ENCODE measurements around the gene WNT4.

WNT4 gene

GRCh38 chr1:22140694-22141093 is 2.2 kb downstream of the WNT4 start:
- H3K27ac ChIP-seq (ENCODE audit: low read depth, low read length), result no peak overlapping the region
- H4K20me1 ChIP-seq (ENCODE audit: control insufficient read depth, insufficient read depth, low read depth, low read length), result no peaks in the 10 kb centered on the region
- no peak overlapping the region for H3K4me2 ChIP-seq (ENCODE audit: low read length)
- no peaks in the 10 kb centered on the region for H3K9me2 ChIP-seq (replicated peaks; ENCODE audit: control insufficient read depth, low read length)
- H3K4me3 ChIP-seq (ENCODE audit: low read length), result no peak overlapping the region
- H3F3A ChIP-seq (ENCODE audit: control insufficient read depth, insufficient read depth), result no peaks in the 10 kb centered on the region
- peaks cover 36% of the 10 kb centered on the region for H3K27me3 ChIP-seq (ENCODE audit: control insufficient read depth, low read length)
- H3K79me2 ChIP-seq (ENCODE audit: control insufficient read depth, low read length), result no peaks in the 10 kb centered on the region
- H3K9me3 ChIP-seq (ENCODE audit: control insufficient read depth, insufficient read depth, low read length), result no peaks in the 10 kb centered on the region
- no peaks in the 10 kb centered on the region for H3K36me3 ChIP-seq (ENCODE audit: control insufficient read depth, low read length)
- no peak for TF ChIP-seq CTCF (IDR thresholded peaks at IDR 0.05; ENCODE audit: low read depth, low read length, poor library complexity, severe bottlenecking)
- TF ChIP-seq EZH2phosphoT487 (IDR thresholded peaks at IDR 0.05; ENCODE audit: borderline replicate concordance, low read length), result no peak
- H3K4me1 ChIP-seq (ENCODE audit: control insufficient read depth, low read length), result peaks cover 12% of the 10 kb centered on the region

- no peaks in the 10 kb centered on the region for H3F3A ChIP-seq (ENCODE audit: control insufficient read depth, insufficient read depth)
- peaks cover 12% of the 10 kb centered on the region for H3K4me1 ChIP-seq (ENCODE audit: control insufficient read depth, low read length)
- no peaks in the 10 kb centered on the region for H4K20me1 ChIP-seq (ENCODE audit: control insufficient read depth, insufficient read depth, low read depth, low read length)
- no peak overlapping the region for H3K4me3 ChIP-seq (ENCODE audit: low read length)
- H3K27me3 ChIP-seq (ENCODE audit: control insufficient read depth, low read length), result peaks cover 34% of the 10 kb centered on the region
- no peaks in the 10 kb centered on the region for H3K36me3 ChIP-seq (ENCODE audit: control insufficient read depth, low read length)
- TF ChIP-seq EZH2phosphoT487 (IDR thresholded peaks at IDR 0.05; ENCODE audit: borderline replicate concordance, low read length) (no peak), CTCF (IDR thresholded peaks at IDR 0.05; ENCODE audit: low read depth, low read length, poor library complexity, severe bottlenecking) (no peak)
- H3K9me2 ChIP-seq (replicated peaks; ENCODE audit: control insufficient read depth, low read length), result no peaks in the 10 kb centered on the region
- no peaks in the 10 kb centered on the region for H3K9me3 ChIP-seq (ENCODE audit: control insufficient read depth, insufficient read depth, low read length)
- H3K27ac ChIP-seq (ENCODE audit: low read depth, low read length), result no peak overlapping the region
- H3K79me2 ChIP-seq (ENCODE audit: control insufficient read depth, low read length), result no peaks in the 10 kb centered on the region
- H3K4me2 ChIP-seq (ENCODE audit: low read length), result no peak overlapping the region
Observed at GRCh38 chr1:22139817-22140216, 3.1 kb downstream of the WNT4 start.

- no peaks in the 10 kb centered on the region for H3K36me3 ChIP-seq (ENCODE audit: control insufficient read depth, low read length)
- no peaks in the 10 kb centered on the region for H3K9me3 ChIP-seq (ENCODE audit: control insufficient read depth, insufficient read depth, low read length)
- H3K9me2 ChIP-seq (replicated peaks; ENCODE audit: control insufficient read depth, low read length), result no peaks in the 10 kb centered on the region
- no peak overlapping the region for H3K4me2 ChIP-seq (ENCODE audit: low read length)
- peaks cover 27% of the 10 kb centered on the region for H3K27me3 ChIP-seq (ENCODE audit: control insufficient read depth, low read length)
- H3K4me3 ChIP-seq (ENCODE audit: low read length), result no peak overlapping the region
- TF ChIP-seq CTCF (IDR thresholded peaks at IDR 0.05; ENCODE audit: low read depth, low read length, poor library complexity, severe bottlenecking), result no peak
- no peak for TF ChIP-seq EZH2phosphoT487 (IDR thresholded peaks at IDR 0.05; ENCODE audit: borderline replicate concordance, low read length)
- H3F3A ChIP-seq (ENCODE audit: control insufficient read depth, insufficient read depth), result no peaks in the 10 kb centered on the region
- H3K79me2 ChIP-seq (ENCODE audit: control insufficient read depth, low read length), result no peaks in the 10 kb centered on the region
- no peaks in the 10 kb centered on the region for H4K20me1 ChIP-seq (ENCODE audit: control insufficient read depth, insufficient read depth, low read depth, low read length)
- peaks cover 12% of the 10 kb centered on the region for H3K4me1 ChIP-seq (ENCODE audit: control insufficient read depth, low read length)
- no peak overlapping the region for H3K27ac ChIP-seq (ENCODE audit: low read depth, low read length)
Observed at GRCh38 chr1:22139066-22139594, 3.8 kb downstream of the WNT4 start.

All from DOHH2 (cell line).